Measurements from ENCODE around the gene OR1E1.
"Not testable (repeated sequence)": the region's sequence is repeated elsewhere in the genome, so short reads cannot be mapped to it uniquely, and the experiment has no call there.

The OR1E1 gene

GRCh38 chr17:3398310-3398709, at the start of gene OR1E1:
OR1E1 (minus strand) TSS chr17:3398410; CDS start chr17:3398410, 0 bp downstream.
- DNase-seq (ENCODE audit: low read depth in 2 of 2), result no peak

GRCh38 chr17:3447625-3448024, 49.4 kb upstream of the OR1E1 start:
- no peak for DNase-seq (ENCODE audit: low read depth in 2 of 2)

- DNase-seq (ENCODE audit: low read depth in 2 of 2), result no peak
Observed at GRCh38 chr17:3440451-3440850, 42.2 kb upstream of the OR1E1 start.

- no peak for DNase-seq (ENCODE audit: low read depth in 2 of 2)
Observed at GRCh38 chr17:3438368-3438767, 40.2 kb upstream of the OR1E1 start.

GRCh38 chr17:3433741-3434140, 35.5 kb upstream of the OR1E1 start, which contains the start of gene OR1E2:
OR1E2 (minus strand) TSS chr17:3433841; CDS start chr17:3433841, 0 bp downstream.
- no peak for DNase-seq (ENCODE audit: low read depth in 2 of 2)

GRCh38 chr17:3433215-3433614, 35.0 kb upstream of the OR1E1 start:
- not testable (repeated sequence) for DNase-seq (ENCODE audit: low read depth in 2 of 2)

- DNase-seq (ENCODE audit: low read depth in 2 of 2), result no peak
Observed at GRCh38 chr17:3418222-3418621, 20.0 kb upstream of the OR1E1 start.

GRCh38 chr17:3415610-3416009, 17.4 kb upstream of the OR1E1 start:
- no peak for DNase-seq (ENCODE audit: low read depth in 2 of 2)

- DNase-seq (ENCODE audit: low read depth in 2 of 2), result not testable (repeated sequence)
Observed at GRCh38 chr17:3412216-3412615, 14.0 kb upstream of the OR1E1 start.

- no peak for DNase-seq (ENCODE audit: low read depth in 2 of 2)
Observed at GRCh38 chr17:3411070-3411469, 12.9 kb upstream of the OR1E1 start, which contains the start of gene OR3A3. OR3A3 (plus strand) TSS chr17:3411370.

GRCh38 chr17:3403856-3404255, 5.6 kb upstream of the OR1E1 start:
- DNase-seq (ENCODE audit: low read depth in 2 of 2), result not testable (repeated sequence)

GRCh38 chr17:3401786-3402185, 3.6 kb upstream of the OR1E1 start:
- DNase-seq (ENCODE audit: low read depth in 2 of 2), result no peak

GRCh38 chr17:3400055-3400454, 1.8 kb upstream of the OR1E1 start:
- no peak for DNase-seq (ENCODE audit: low read depth in 2 of 2)

GRCh38 chr17:3397801-3398200, 409 bp downstream of the OR1E1 start:
- not testable (repeated sequence) for DNase-seq (ENCODE audit: low read depth in 2 of 2)

- DNase-seq (ENCODE audit: low read depth in 2 of 2), result no peak
Observed at GRCh38 chr17:3389791-3390190, 8.4 kb downstream of the OR1E1 start.

- no peak for DNase-seq (ENCODE audit: low read depth in 2 of 2)
Observed at GRCh38 chr17:3385869-3386816, 12.1 kb downstream of the OR1E1 start, which contains the start of gene OR3A2. OR3A2 (minus strand) TSS chr17:3386308.

- no peak for DNase-seq (ENCODE audit: low read depth in 2 of 2)
Observed at GRCh38 chr17:3381957-3382356, 16.3 kb downstream of the OR1E1 start.

- no peak for DNase-seq (ENCODE audit: low read depth in 2 of 2)
Observed at GRCh38 chr17:3378321-3378720, 19.9 kb downstream of the OR1E1 start.

GRCh38 chr17:3371167-3371566, 27.0 kb downstream of the OR1E1 start:
- DNase-seq (ENCODE audit: low read depth in 2 of 2), result not testable (repeated sequence)

All from activated CD4-positive, alpha-beta T cell treated with anti-CD3 and anti-CD28 coated beads for 24 hours (primary cell).